GM12878 (cell line): Measurements from ENCODE around the gene HPCA. TPM values are rescaled to one million over a fixed set of nuclear protein-coding genes. Genes with fewer than 3 reads are reported as not detected.

Experiments used
- ATAC-seq: fragments of 200-7000 bp; cut with Tn5 transposase; 3 replicates; pipeline ENCODE4 v1.9.1; 2020; ENCODE audit warnings: mild to moderate bottlenecking, moderate library complexity
- BruUV-seq: library from RNA; stranded (reverse); fragments of 400-500 nt; replicated peaks from 2 replicates; lab custom pipeline; 2021; lab: Mats Ljungman, UMichigan
- CTCF ChIA-PET: fragments of 300-600 bp; sonication (Branson Sonifier 250); formaldehyde crosslinking; extraction: SDS; loops from one replicate; lab custom pipeline; 2021; ENCODE audit warnings: inconsistent platforms; lab: Yijun Ruan, JAX
- POLR2A ChIA-PET: fragments of 350-600 bp; formaldehyde crosslinking; extraction: SDS; loops from one replicate; lab custom pipeline; 2021; ENCODE audit warnings: inconsistent platforms; lab: Charles Lee
- RAD21 ChIA-PET: fragments of 300-600 bp; sonication (Branson Sonifier 250); formaldehyde crosslinking; loops from one replicate; lab custom pipeline; 2023; ENCODE audit warnings: antibody characterized with exemption; ENCODE audit not compliant: unreplicated experiment; lab: Charles Lee
- SMC1A ChIA-PET: fragments of 300-600 bp; sonication (Branson Sonifier 250); formaldehyde crosslinking; loops from one replicate; lab custom pipeline; 2023; ENCODE audit not compliant: unreplicated experiment, uncharacterized antibody; lab: Charles Lee
- DNase-seq: peaks from one replicate; pipeline ENCODE4 v3.0.0-alpha.2; 2011; ENCODE audit warnings: low read depth, low spot score
- FAIRE-seq: peaks from 3 replicates; lab custom pipeline; 2011; peaks lifted over from hg19 to GRCh38; lab: Jason Lieb, UNC
- H2AFZ ChIP-seq: 2 replicates; pipeline ENCODE4 v1.6.0; 2011; ENCODE audit warnings: low read depth, low read length, control low read depth; ENCODE audit not compliant: control insufficient read depth
- H3K27ac ChIP-seq: 2 replicates; pipeline ENCODE4 v1.5.1; 2011; ENCODE audit warnings: control low read depth; ENCODE audit not compliant: control insufficient read depth, insufficient read depth
- H3K27me3 ChIP-seq, 2 experiments: replicated peaks in 1 of 2; 2 replicates each; pipeline versions ENCODE4 v1.6.0 to v1.6.1; 2011; ENCODE audit warnings: low read length in 1 of 2; ENCODE audit not compliant: control insufficient read depth in 2 of 2, insufficient read depth in 2 of 2
- H3K36me3 ChIP-seq, 2 experiments: 2 replicates each; pipeline ENCODE4 v1.5.1; 2011; ENCODE audit warnings: low read length in 1 of 2; ENCODE audit not compliant: control insufficient read depth in 2 of 2, insufficient read depth in 2 of 2
- H3K4me1 ChIP-seq: 2 replicates; pipeline ENCODE4 v1.6.1; 2011; ENCODE audit warnings: mild to moderate bottlenecking, low read length, moderate library complexity, mixed read lengths; ENCODE audit not compliant: control insufficient read depth, insufficient read depth
- H3K4me2 ChIP-seq: 2 replicates; pipeline ENCODE4 v1.6.0; 2011; ENCODE audit warnings: control low read depth; ENCODE audit not compliant: control insufficient read depth, insufficient read depth
- H3K4me3 ChIP-seq: fragments of 200-600 bp; sonication (generic); 2 replicates; pipeline ENCODE4 v1.5.1; 2016
- H3K79me2 ChIP-seq: 2 replicates; pipeline ENCODE4 v1.6.0; 2011; ENCODE audit warnings: low read length; ENCODE audit not compliant: control insufficient read depth, insufficient read depth
- H3K9ac ChIP-seq: 2 replicates; pipeline ENCODE4 v1.8.0; 2011; ENCODE audit warnings: low read length, control low read depth, mixed read lengths; ENCODE audit not compliant: control insufficient read depth, insufficient read depth
- H3K9me3 ChIP-seq: replicated peaks from 3 replicates; pipeline ENCODE4 v1.5.1; 2011; ENCODE audit warnings: mild to moderate bottlenecking, low read length; ENCODE audit not compliant: control insufficient read depth, insufficient read depth
- H4K20me1 ChIP-seq: 2 replicates; pipeline ENCODE4 v1.6.0; 2011; ENCODE audit not compliant: control insufficient read depth, insufficient read depth
- GABPA ChIP-seq: IDR thresholded peaks from 2 replicates; pipeline ENCODE4 v1.6.1; 2014; ENCODE audit warnings: antibody characterized with exemption, low read depth, mild to moderate bottlenecking, inconsistent platforms
- HDAC2 ChIP-seq: fragments of 200-600 bp; sonication (generic); IDR thresholded peaks from 2 replicates; pipeline ENCODE4 v1.6.1; 2017
- NFYB ChIP-seq: IDR thresholded peaks from 2 replicates; pipeline ENCODE4 v1.6.1; 2011; ENCODE audit warnings: low read depth, mild to moderate bottlenecking, low read length, improper control_type of control experiment, moderate library complexity; ENCODE audit not compliant: insufficient read depth
- SIN3A ChIP-seq: IDR thresholded peaks from 2 replicates; pipeline ENCODE4 v1.6.1; 2012; ENCODE audit warnings: low read depth, low read length, improper control_type of control experiment
- SMAD1 ChIP-seq: fragments of 450-650 bp; IDR thresholded peaks from 2 replicates; pipeline ENCODE4 v1.6.1; 2018; ENCODE audit warnings: mild to moderate bottlenecking, low read depth; ENCODE audit not compliant: partially characterized antibody
- SRF ChIP-seq, 2 experiments: IDR thresholded peaks; 2 replicates each; pipeline ENCODE4 v1.6.1; 2011; ENCODE audit warnings: low read depth in 2 of 2, low read length in 2 of 2, mild to moderate bottlenecking in 1 of 2, moderate library complexity in 1 of 2
- TBL1XR1 ChIP-seq: IDR thresholded peaks from 2 replicates; pipeline ENCODE4 v1.6.1; 2012; ENCODE audit warnings: low read depth, low read length, improper control_type of control experiment
- ZNF217 ChIP-seq: fragments of 450-650 bp; IDR thresholded peaks from 2 replicates; pipeline ENCODE4 v1.6.1; 2017; ENCODE audit warnings: antibody characterized with exemption, mild to moderate bottlenecking
- WGBS: methylation state at CpG from one replicate; pipeline ENCODE4 v1.1.6; 2016; ENCODE audit warnings: low lambda C conversion rate; ENCODE audit not compliant: insufficient replicate concordance, insufficient coverage; ENCODE audit errors: missing lambda C conversion rate; 5-methylcytosine and 5-hydroxymethylcytosine counted together
- in situ Hi-C: fragments of 300-500 bp; cut with MboI; formaldehyde crosslinking; loops from 9 replicates; pipeline ENCODE4 v1.14.3; 2018; ENCODE audit warnings: mixed read lengths
- intact Hi-C: fragments of 100-400 bp; cut with micrococcal nuclease; formaldehyde crosslinking; loops from one replicate; pipeline ENCODE4 v1.14.2; 2022; ENCODE audit not compliant: unreplicated experiment
- polyA plus RNA-seq, 11 experiments: library from polyadenylated mRNA; depleted of rRNA in 4 of 11; unstranded in 6 of 11; stranded (reverse) in 5 of 11; fragments of >200 nt; fragmentation: Nextera tagmentation in 4 of 11; fragmentation: Illumina TruSeq in 1 of 11; extraction: Ambion mirVana in 4 of 11; extraction: Trizol in 1 of 11; gene quantifications; 1 replicate in 1 of 11; 2 replicates in 10 of 11; pipeline versions ENCODE4 v1.2.1 to v1.2.3, GENCODE V29; 2011 to 2016; ENCODE audit warnings: inconsistent platforms in 2 of 11, missing spikeins in 2 of 11, low read depth in 1 of 11
- total RNA-seq, 4 experiments: library from RNA; depleted of rRNA in 3 of 4; stranded (reverse); fragments of >200 nt in 3 of 4; fragmentation: Illumina TruSeq in 1 of 4; extraction: Trizol in 1 of 4; gene quantifications; 2 replicates each; pipeline versions ENCODE4 v1.2.1 to v1.2.3, GENCODE V29; 2013 to 2021
- TF ChIP-seq, protein P1 (sequence below): fragments of 450-650 bp; IDR thresholded peaks from 2 replicates; pipeline ENCODE4 v1.6.1; 2017; ENCODE audit warnings: low read depth, mild to moderate bottlenecking, moderate library complexity
- TF ChIP-seq, protein P2 (sequence below): fragments of 150-350 bp; IDR thresholded peaks from 2 replicates; pipeline ENCODE4 v1.6.1; 2016; ENCODE audit warnings: low read depth, low read length

The HPCA gene
- total and polyA plus RNA-seq, 10 of the 15 experiments (the other 5 are each of a cell fraction or from before 2014, with no cell fraction given), result 0.11 TPM; not detected in 9

DNA sequence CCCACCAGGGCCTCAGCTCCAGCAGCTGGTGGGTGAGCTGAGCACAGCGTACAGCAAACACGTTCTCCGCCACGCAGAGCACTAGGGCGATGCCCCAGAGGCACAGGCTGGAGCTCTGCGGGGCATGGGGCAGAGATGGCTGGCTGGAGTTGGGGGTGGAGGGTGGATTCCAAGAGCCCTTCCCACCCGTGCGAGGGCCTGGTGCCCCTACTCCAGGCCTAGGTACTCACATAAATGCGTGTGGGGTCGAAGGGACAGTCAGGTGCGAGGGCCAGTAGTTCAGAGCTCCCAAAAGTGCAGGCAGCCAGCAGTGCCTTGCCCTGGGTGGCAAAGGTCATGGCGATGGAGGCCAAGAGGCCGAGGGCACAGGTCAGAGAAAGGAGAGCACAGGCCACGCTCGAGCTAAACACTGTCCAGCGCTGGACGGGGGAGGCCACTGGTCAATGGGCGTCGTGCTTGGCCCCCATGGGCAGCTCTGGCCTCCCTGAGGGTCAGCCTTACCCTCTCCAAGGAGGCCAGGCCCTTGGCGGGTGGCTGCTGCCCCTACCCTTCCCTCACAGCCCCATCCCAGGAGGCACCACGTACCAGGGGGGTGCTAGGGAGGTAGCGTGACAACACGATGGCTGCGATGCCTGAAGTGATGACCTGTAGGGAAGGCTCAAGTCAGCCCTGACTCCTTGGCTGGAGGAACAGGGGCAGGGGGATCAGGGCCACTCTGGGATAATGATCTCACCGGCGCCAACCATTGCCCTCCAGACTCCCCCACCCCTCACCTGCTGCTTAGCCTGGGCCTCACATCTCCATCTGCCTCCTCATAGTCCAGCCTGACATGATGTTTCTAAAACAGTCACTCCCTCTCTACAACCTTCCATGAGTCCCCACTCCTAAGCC is 9.3 kb downstream of the HPCA start:
- Histone ChIP-seq H3K4me2 (no peak overlapping the region), H3K27me3 (peaks cover 10 to 19% of the 10 kb centered on the region in 2 experiments), H2AFZ (no peak overlapping the region), H4K20me1 (no peaks in the 10 kb centered on the region), H3K4me1 (no peaks in the 10 kb centered on the region), H3K4me3 (no peak overlapping the region), H3K9ac (no peak overlapping the region), H3K9me3 (no peaks in the 10 kb centered on the region; the same call in 2 of the 3 replicates), H3K36me3 (no peaks in the 10 kb centered on the region), H3K27ac (no peak overlapping the region), H3K79me2 (no peaks in the 10 kb centered on the region)
- CTCF ChIA-PET, result interaction anchor here (0.6 to 6.5 kb wide), 2 partner anchors 19 to 453 kb away, joined by 4 to 36 read pairs; no protein-coding TSS in a partner anchor
- RAD21 ChIA-PET, result no interaction called here
- no peak for FAIRE-seq
- DNase-seq, result no peak
- intact Hi-C loops, result no loop called here
- ATAC-seq, result no peak
- no TSS peak for BruUV-seq
- no peak for TF ChIP-seq TBL1XR1
- WGBS, result 54% methylated on average over 26 of the region's 26 CpGs
- in situ Hi-C loops, result no loop called here
- SMC1A ChIA-PET, result no interaction called here
- POLR2A ChIA-PET, result interaction anchor here (0.6 kb wide), 1 partner anchor 11 kb away, joined by 5 read pairs; no protein-coding TSS in a partner anchor

DNA sequence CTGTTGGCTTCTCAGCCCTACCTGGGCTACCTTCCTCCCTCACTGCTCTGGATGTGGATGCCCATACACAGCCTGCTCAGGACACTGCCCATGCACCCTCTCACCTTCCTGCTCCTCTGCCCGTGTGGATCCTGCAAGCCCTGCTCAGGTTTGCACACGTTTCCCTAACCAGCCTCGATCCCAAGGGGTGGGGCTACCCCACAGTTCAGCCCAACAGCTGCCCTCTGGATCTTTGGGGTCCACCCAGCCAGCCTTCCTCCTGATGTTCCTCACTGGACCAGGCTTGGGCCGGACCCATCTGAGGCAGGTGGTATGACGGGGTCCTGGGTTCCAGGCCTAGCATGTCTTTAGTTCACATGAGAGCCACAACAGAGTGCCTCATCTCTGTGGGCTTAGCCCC is 10.2 kb downstream of the HPCA start:
- no peak overlapping the region for H3K4me3 ChIP-seq
- no peak for FAIRE-seq
- H2AFZ ChIP-seq, result no peak overlapping the region
- WGBS, result 16% methylated on average over 5 of the region's 5 CpGs
- no peak overlapping the region for H3K4me2 ChIP-seq
- H3K27me3 ChIP-seq, result peaks cover 10 to 19% of the 10 kb centered on the region in 2 experiments
- H3K27ac ChIP-seq, result no peak overlapping the region
- H4K20me1 ChIP-seq, result no peaks in the 10 kb centered on the region
- ChIA-PET POLR2A (no interaction called here), CTCF (interaction anchor here (0.6 to 0.8 kb wide), 2 partner anchors 376 to 452 kb away, joined by 3 to 4 read pairs; no protein-coding TSS in a partner anchor), RAD21 (no interaction called here), SMC1A (no interaction called here)
- BruUV-seq, result no TSS peak
- no peak overlapping the region for H3K9ac ChIP-seq
- no peak for ATAC-seq
- intact Hi-C loops (no loop called here), in situ Hi-C loops (no loop called here)
- no peaks in the 10 kb centered on the region for H3K4me1 ChIP-seq
- H3K79me2 ChIP-seq, result no peaks in the 10 kb centered on the region
- no peaks in the 10 kb centered on the region for H3K36me3 ChIP-seq
- no peak for DNase-seq
- no peaks in the 10 kb centered on the region; the same call in 2 of the 3 replicates for H3K9me3 ChIP-seq
- TF ChIP-seq NFYB (no peak), ZNF217 (no peak), SMAD1 (no peak), SIN3A (no peak), HDAC2 (no peak), SRF (IDR thresholded peaks at IDR 0.05; ENCODE audit: low read depth in 2 of 2, low read length in 2 of 2) (no peak), GABPA (no peak)
- TF ChIP-seq, protein P1, sequence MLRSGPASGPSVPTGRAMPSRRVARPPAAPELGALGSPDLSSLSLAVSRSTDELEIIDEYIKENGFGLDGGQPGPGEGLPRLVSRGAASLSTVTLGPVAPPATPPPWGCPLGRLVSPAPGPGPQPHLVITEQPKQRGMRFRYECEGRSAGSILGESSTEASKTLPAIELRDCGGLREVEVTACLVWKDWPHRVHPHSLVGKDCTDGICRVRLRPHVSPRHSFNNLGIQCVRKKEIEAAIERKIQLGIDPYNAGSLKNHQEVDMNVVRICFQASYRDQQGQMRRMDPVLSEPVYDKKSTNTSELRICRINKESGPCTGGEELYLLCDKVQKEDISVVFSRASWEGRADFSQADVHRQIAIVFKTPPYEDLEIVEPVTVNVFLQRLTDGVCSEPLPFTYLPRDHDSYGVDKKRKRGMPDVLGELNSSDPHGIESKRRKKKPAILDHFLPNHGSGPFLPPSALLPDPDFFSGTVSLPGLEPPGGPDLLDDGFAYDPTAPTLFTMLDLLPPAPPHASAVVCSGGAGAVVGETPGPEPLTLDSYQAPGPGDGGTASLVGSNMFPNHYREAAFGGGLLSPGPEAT, result no peak
- TF ChIP-seq, protein P2, sequence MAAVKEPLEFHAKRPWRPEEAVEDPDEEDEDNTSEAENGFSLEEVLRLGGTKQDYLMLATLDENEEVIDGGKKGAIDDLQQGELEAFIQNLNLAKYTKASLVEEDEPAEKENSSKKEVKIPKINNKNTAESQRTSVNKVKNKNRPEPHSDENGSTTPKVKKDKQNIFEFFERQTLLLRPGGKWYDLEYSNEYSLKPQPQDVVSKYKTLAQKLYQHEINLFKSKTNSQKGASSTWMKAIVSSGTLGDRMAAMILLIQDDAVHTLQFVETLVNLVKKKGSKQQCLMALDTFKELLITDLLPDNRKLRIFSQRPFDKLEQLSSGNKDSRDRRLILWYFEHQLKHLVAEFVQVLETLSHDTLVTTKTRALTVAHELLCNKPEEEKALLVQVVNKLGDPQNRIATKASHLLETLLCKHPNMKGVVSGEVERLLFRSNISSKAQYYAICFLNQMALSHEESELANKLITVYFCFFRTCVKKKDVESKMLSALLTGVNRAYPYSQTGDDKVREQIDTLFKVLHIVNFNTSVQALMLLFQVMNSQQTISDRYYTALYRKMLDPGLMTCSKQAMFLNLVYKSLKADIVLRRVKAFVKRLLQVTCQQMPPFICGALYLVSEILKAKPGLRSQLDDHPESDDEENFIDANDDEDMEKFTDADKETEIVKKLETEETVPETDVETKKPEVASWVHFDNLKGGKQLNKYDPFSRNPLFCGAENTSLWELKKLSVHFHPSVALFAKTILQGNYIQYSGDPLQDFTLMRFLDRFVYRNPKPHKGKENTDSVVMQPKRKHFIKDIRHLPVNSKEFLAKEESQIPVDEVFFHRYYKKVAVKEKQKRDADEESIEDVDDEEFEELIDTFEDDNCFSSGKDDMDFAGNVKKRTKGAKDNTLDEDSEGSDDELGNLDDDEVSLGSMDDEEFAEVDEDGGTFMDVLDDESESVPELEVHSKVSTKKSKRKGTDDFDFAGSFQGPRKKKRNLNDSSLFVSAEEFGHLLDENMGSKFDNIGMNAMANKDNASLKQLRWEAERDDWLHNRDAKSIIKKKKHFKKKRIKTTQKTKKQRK, result no peak
